Gastrocnemius medialis (tissue), 4 donors: ENCODE results near the gene TEX30.

Experiments
- CTCF ChIP-seq, 5 experiments: fragments of 450-650 bp in 3 of 5; fragments of 200-600 bp in 2 of 5; sonication (generic) in 2 of 5; IDR thresholded peaks in 4 of 5; conservative IDR thresholded peaks in 1 of 5; 1 replicate in 4 of 5; 2 replicates in 1 of 5; pipeline ENCODE4 v1.5.1; 2016 to 2019; ENCODE audit warnings: antibody characterized with exemption in 5 of 5, mild to moderate bottlenecking in 3 of 5, moderate library complexity in 3 of 5
- POLR2A ChIP-seq, 2 donors: fragments of 450-650 bp; IDR thresholded peaks; one replicate each; pipeline ENCODE4 v1.6.1; 2017; ENCODE audit warnings: antibody characterized with exemption in 2 of 2, mild to moderate bottlenecking in 2 of 2, moderate library complexity in 2 of 2

DNA sequence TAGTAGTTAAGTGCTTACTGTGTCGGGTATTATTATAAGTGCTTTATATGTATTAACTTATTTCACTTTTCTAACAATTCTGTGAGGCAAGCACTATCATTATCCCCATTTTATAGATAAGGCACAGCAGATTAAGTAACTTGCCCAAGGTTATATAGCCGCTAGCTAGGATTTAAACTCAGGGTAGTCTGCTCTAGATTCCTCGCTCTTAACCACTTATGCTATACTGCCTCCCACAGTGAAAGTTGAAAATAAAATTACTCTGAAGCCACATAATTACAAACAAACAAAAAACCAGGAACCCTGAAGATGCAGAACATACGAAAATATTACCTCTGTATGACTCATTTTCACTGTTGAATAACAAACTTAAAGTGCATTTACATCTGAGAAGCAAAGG lies 3.9 kb downstream of the TEX30 start:
- TF ChIP-seq CTCF (IDR thresholded peaks at IDR 0.05 in 4 of 5, conservative IDR thresholded peaks at IDR 0.05 in 1 of 5), result no peak
- no peak for TF ChIP-seq POLR2A (IDR thresholded peaks at IDR 0.05)
